ENCODE results near the gene COX18. TPM values are rescaled to one million over a fixed set of nuclear protein-coding genes. Genes with fewer than 3 reads are reported as not detected.

Gene COX18
- total RNA-seq, 1 experiment from 2014 or later = 26.9 TPM

DNA sequence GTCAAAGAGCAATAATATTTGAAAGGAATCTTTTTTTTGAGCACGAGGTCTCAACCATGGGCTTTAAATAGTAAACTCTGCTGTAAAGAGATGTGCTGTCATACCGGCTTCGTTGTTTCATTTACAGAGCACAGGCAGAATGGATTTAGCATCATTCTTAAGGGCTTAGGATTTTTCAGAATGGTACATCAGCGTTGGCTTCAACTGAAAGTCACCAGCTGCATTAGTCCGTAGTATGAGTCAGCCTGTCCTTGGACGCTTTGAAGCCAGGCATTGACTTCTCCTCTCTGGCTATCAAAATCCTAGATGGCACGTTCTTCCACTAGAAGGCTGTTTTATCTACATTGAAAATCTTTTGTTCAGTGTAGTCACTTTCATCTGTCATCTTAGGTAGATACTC is 23.6 kb downstream of the COX18 start (continued):
- TF ChIP-seq, protein P1, sequence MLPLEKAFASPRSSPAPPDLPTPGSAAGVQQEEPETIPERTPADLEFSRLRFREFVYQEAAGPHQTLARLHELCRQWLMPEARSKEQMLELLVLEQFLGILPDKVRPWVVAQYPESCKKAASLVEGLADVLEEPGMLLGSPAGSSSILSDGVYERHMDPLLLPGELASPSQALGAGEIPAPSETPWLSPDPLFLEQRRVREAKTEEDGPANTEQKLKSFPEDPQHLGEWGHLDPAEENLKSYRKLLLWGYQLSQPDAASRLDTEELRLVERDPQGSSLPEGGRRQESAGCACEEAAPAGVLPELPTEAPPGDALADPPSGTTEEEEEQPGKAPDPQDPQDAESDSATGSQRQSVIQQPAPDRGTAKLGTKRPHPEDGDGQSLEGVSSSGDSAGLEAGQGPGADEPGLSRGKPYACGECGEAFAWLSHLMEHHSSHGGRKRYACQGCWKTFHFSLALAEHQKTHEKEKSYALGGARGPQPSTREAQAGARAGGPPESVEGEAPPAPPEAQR (CRISPR knock-in tag; IDR thresholded peaks at IDR 0.05) = no peak
- no peak for TF ChIP-seq ZNF232 (CRISPR knock-in tag; IDR thresholded peaks at IDR 0.05)
- TF ChIP-seq, protein P2, sequence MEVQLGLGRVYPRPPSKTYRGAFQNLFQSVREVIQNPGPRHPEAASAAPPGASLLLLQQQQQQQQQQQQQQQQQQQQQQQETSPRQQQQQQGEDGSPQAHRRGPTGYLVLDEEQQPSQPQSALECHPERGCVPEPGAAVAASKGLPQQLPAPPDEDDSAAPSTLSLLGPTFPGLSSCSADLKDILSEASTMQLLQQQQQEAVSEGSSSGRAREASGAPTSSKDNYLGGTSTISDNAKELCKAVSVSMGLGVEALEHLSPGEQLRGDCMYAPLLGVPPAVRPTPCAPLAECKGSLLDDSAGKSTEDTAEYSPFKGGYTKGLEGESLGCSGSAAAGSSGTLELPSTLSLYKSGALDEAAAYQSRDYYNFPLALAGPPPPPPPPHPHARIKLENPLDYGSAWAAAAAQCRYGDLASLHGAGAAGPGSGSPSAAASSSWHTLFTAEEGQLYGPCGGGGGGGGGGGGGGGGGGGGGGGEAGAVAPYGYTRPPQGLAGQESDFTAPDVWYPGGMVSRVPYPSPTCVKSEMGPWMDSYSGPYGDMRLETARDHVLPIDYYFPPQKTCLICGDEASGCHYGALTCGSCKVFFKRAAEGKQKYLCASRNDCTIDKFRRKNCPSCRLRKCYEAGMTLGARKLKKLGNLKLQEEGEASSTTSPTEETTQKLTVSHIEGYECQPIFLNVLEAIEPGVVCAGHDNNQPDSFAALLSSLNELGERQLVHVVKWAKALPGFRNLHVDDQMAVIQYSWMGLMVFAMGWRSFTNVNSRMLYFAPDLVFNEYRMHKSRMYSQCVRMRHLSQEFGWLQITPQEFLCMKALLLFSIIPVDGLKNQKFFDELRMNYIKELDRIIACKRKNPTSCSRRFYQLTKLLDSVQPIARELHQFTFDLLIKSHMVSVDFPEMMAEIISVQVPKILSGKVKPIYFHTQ (CRISPR knock-in tag; IDR thresholded peaks at IDR 0.05) = no peak
- no peak for TF ChIP-seq CREB1 (CRISPR knock-in tag; IDR thresholded peaks at IDR 0.05)
- TF ChIP-seq, protein P3, sequence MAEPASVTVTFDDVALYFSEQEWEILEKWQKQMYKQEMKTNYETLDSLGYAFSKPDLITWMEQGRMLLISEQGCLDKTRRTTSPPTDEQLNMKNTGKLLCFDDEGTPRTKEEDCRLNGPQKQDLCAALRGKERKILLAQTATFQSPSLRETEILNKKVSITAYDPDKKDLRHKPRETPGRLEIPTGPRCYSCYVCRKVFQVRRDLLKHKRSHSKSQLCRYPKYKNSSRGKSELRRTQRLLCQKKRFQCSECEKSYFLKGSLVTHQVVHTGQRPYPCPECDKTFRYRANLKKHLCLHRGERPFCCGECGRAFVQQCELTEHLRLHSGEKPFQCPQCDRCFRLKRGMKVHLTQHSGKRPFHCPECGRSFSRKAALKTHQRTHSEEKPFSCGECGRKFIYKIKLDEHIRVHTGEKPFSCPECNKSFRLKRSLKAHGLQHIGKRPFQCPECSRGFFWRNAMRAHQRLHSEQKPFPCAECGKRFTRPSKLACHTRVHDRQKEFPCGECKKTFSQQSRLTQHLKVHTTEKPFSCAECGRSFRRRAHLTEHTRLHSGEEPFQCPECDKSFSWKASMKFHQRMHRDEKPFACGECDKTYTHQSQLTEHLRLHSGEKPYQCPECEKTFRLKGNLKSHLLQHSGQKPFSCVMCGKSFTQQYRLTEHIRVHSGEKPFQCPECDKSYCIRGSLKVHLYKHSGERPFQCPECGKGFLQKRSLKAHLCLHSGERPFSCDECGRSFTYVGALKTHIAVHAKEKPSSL (CRISPR knock-in tag; conservative IDR thresholded peaks at IDR 0.05) = no peak
- no peak for TF ChIP-seq ESRRA (CRISPR knock-in tag; IDR thresholded peaks at IDR 0.05; ENCODE audit: borderline replicate concordance)
- TF ChIP-seq NFYB (CRISPR knock-in tag; conservative IDR thresholded peaks at IDR 0.05; ENCODE audit: low read depth) = no peak
- no peak for TF ChIP-seq ZNF263 (CRISPR knock-in tag; IDR thresholded peaks at IDR 0.05; ENCODE audit: low read depth)

DNA sequence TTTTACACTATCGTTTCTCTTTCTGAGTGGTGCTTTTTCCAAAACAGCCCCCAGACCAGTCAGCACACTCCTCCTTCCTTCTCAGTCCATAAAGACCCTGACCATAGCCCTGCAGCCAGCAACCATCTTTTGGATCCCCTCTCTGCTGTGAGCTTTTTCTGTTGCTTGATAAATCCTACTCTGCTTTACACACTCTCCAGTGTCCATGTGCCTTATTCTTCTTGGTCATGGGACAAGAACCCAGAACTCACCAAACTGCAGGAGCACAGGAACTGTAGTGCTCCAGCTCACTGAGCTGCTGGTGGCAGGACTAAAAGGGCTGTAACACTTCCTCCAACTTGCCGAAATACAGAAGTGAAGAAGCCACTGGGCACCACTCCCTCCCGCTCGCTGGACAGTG is 32.5 kb downstream of the COX18 start:
- TF ChIP-seq, protein P4, sequence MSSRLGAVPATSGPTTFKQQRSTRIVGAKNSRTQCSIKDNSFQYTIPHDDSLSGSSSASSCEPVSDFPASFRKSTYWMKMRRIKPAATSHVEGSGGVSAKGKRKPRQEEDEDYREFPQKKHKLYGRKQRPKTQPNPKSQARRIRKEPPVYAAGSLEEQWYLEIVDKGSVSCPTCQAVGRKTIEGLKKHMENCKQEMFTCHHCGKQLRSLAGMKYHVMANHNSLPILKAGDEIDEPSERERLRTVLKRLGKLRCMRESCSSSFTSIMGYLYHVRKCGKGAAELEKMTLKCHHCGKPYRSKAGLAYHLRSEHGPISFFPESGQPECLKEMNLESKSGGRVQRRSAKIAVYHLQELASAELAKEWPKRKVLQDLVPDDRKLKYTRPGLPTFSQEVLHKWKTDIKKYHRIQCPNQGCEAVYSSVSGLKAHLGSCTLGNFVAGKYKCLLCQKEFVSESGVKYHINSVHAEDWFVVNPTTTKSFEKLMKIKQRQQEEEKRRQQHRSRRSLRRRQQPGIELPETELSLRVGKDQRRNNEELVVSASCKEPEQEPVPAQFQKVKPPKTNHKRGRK (CRISPR knock-in tag; IDR thresholded peaks at IDR 0.05; ENCODE audit: borderline replicate concordance) = no peak
- TF ChIP-seq FOXJ3 (CRISPR knock-in tag; IDR thresholded peaks at IDR 0.05; ENCODE audit: borderline replicate concordance) = no peak
- TF ChIP-seq ZNF671 (CRISPR knock-in tag; IDR thresholded peaks at IDR 0.05) = no peak
- TF ChIP-seq, protein P5, sequence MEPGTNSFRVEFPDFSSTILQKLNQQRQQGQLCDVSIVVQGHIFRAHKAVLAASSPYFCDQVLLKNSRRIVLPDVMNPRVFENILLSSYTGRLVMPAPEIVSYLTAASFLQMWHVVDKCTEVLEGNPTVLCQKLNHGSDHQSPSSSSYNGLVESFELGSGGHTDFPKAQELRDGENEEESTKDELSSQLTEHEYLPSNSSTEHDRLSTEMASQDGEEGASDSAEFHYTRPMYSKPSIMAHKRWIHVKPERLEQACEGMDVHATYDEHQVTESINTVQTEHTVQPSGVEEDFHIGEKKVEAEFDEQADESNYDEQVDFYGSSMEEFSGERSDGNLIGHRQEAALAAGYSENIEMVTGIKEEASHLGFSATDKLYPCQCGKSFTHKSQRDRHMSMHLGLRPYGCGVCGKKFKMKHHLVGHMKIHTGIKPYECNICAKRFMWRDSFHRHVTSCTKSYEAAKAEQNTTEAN (CRISPR knock-in tag; IDR thresholded peaks at IDR 0.05) = no peak
- TF ChIP-seq FOXK1 (CRISPR knock-in tag; IDR thresholded peaks at IDR 0.05) = no peak
- TF ChIP-seq, protein P6, sequence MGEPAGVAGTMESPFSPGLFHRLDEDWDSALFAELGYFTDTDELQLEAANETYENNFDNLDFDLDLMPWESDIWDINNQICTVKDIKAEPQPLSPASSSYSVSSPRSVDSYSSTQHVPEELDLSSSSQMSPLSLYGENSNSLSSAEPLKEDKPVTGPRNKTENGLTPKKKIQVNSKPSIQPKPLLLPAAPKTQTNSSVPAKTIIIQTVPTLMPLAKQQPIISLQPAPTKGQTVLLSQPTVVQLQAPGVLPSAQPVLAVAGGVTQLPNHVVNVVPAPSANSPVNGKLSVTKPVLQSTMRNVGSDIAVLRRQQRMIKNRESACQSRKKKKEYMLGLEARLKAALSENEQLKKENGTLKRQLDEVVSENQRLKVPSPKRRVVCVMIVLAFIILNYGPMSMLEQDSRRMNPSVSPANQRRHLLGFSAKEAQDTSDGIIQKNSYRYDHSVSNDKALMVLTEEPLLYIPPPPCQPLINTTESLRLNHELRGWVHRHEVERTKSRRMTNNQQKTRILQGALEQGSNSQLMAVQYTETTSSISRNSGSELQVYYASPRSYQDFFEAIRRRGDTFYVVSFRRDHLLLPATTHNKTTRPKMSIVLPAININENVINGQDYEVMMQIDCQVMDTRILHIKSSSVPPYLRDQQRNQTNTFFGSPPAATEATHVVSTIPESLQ (CRISPR knock-in tag; IDR thresholded peaks at IDR 0.05) = no peak
- TF ChIP-seq, protein P7, sequence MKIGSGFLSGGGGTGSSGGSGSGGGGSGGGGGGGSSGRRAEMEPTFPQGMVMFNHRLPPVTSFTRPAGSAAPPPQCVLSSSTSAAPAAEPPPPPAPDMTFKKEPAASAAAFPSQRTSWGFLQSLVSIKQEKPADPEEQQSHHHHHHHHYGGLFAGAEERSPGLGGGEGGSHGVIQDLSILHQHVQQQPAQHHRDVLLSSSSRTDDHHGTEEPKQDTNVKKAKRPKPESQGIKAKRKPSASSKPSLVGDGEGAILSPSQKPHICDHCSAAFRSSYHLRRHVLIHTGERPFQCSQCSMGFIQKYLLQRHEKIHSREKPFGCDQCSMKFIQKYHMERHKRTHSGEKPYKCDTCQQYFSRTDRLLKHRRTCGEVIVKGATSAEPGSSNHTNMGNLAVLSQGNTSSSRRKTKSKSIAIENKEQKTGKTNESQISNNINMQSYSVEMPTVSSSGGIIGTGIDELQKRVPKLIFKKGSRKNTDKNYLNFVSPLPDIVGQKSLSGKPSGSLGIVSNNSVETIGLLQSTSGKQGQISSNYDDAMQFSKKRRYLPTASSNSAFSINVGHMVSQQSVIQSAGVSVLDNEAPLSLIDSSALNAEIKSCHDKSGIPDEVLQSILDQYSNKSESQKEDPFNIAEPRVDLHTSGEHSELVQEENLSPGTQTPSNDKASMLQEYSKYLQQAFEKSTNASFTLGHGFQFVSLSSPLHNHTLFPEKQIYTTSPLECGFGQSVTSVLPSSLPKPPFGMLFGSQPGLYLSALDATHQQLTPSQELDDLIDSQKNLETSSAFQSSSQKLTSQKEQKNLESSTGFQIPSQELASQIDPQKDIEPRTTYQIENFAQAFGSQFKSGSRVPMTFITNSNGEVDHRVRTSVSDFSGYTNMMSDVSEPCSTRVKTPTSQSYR (CRISPR knock-in tag; IDR thresholded peaks at IDR 0.05) = no peak
- no peak for TF ChIP-seq TEAD1 (CRISPR knock-in tag; IDR thresholded peaks at IDR 0.05)
- TF ChIP-seq JUN (CRISPR knock-in tag; IDR thresholded peaks at IDR 0.05) = no peak
- TF ChIP-seq, protein P8, sequence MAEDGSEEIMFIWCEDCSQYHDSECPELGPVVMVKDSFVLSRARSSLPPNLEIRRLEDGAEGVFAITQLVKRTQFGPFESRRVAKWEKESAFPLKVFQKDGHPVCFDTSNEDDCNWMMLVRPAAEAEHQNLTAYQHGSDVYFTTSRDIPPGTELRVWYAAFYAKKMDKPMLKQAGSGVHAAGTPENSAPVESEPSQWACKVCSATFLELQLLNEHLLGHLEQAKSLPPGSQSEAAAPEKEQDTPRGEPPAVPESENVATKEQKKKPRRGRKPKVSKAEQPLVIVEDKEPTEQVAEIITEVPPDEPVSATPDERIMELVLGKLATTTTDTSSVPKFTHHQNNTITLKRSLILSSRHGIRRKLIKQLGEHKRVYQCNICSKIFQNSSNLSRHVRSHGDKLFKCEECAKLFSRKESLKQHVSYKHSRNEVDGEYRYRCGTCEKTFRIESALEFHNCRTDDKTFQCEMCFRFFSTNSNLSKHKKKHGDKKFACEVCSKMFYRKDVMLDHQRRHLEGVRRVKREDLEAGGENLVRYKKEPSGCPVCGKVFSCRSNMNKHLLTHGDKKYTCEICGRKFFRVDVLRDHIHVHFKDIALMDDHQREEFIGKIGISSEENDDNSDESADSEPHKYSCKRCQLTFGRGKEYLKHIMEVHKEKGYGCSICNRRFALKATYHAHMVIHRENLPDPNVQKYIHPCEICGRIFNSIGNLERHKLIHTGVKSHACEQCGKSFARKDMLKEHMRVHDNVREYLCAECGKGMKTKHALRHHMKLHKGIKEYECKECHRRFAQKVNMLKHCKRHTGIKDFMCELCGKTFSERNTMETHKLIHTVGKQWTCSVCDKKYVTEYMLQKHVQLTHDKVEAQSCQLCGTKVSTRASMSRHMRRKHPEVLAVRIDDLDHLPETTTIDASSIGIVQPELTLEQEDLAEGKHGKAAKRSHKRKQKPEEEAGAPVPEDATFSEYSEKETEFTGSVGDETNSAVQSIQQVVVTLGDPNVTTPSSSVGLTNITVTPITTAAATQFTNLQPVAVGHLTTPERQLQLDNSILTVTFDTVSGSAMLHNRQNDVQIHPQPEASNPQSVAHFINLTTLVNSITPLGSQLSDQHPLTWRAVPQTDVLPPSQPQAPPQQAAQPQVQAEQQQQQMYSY (CRISPR knock-in tag; IDR thresholded peaks at IDR 0.05) = no peak
- Mint-ChIP-seq H3K4me1 (peaks cover 4% of the 10 kb centered on the region; the same call in 1 of the 2 replicates), H3K27ac (no peak overlapping the region), H3K27me3 (ENCODE audit: low read depth) (peaks cover 8% of the 10 kb centered on the region), H3K36me3 (peaks cover 23% of the 10 kb centered on the region), H3K9me3 (peaks cover 41% of the 10 kb centered on the region), H3K4me3 (no peak overlapping the region)
- DNase-seq (ENCODE audit: low spot score) (no peak), ATAC-seq (no peak)
- ChIA-PET CTCF (no interaction called here), POLR2A (no interaction called here)

Measured in WTC11 (cell line).